Breast epithelium (tissue), 3 donors: ENCODE results near the gene ALDH1A1.

Experiments used
- CTCF ChIP-seq, 3 donors: fragments of 450-650 bp; IDR thresholded peaks; one replicate each; pipeline ENCODE4 v1.5.1; 2016 to 2017; ENCODE audit warnings: antibody characterized with exemption in 3 of 3, mild to moderate bottlenecking in 3 of 3, moderate library complexity in 3 of 3
- POLR2A ChIP-seq: fragments of 450-650 bp; IDR thresholded peaks from one replicate; pipeline ENCODE4 v1.6.1; 2016; ENCODE audit warnings: antibody characterized with exemption, mild to moderate bottlenecking, moderate library complexity

- TF ChIP-seq CTCF (IDR thresholded peaks at IDR 0.05): no peak
- TF ChIP-seq POLR2A: no peak
These were observed 26.7 kb upstream of the ALDH1A1 start for GRCh38 chr9:72979405-72980100.
